Measurements from ENCODE around the gene RPP25. TPM values are rescaled to one million over a fixed set of nuclear protein-coding genes. Genes with fewer than 3 reads are reported as not detected.

The RPP25 gene
- total and polyA plus RNA-seq, 10 of the 15 experiments (the other 5 are each of a cell fraction or from before 2014, with no cell fraction given): 0.41 to 10.8 (median 4.7) TPM

- TF ChIP-seq ESRRA (IDR thresholded peaks at IDR 0.05; ENCODE audit: low read length) (no peak), FOXM1 (IDR thresholded peaks at IDR 0.05; ENCODE audit: low read depth, low read length) (no peak), HDGF (IDR thresholded peaks at IDR 0.05) (no peak), NR2F1 (conservative IDR thresholded peaks at IDR 0.05) (no peak), TCF7 (IDR thresholded peaks at IDR 0.05; ENCODE audit: borderline replicate concordance) (no peak), YBX1 (IDR thresholded peaks at IDR 0.05) (no peak), ZNF274 (IDR thresholded peaks at IDR 0.05; ENCODE audit: insufficient read depth, insufficient read length) (no peak)
- no TSS peak for BruUV-seq (replicated peaks)
- Histone ChIP-seq H3K9ac (ENCODE audit: control insufficient read depth, insufficient read depth, low read length) (no peak overlapping the region), H3K27ac (ENCODE audit: control insufficient read depth, insufficient read depth) (no peak overlapping the region), H2AFZ (ENCODE audit: control insufficient read depth, low read depth, low read length) (no peak overlapping the region), H3K27me3 (replicated peaks in 1 of 2; ENCODE audit: control insufficient read depth in 2 of 2, insufficient read depth in 2 of 2, low read length in 1 of 2) (peaks cover 8 to 15% of the 10 kb centered on the region in 2 experiments), H3K4me3 (no peak overlapping the region), H3K4me2 (ENCODE audit: control insufficient read depth, insufficient read depth) (no peak overlapping the region; the same call in 1 of the 2 replicates), H3K4me1 (ENCODE audit: control insufficient read depth, insufficient read depth, low read length) (peaks cover 25% of the 10 kb centered on the region), H3K36me3 (ENCODE audit: control insufficient read depth in 2 of 2, insufficient read depth in 2 of 2, low read length in 1 of 2) (no peaks in the 10 kb centered on the region), H3K9me3 (replicated peaks; ENCODE audit: control insufficient read depth, insufficient read depth, low read length) (no peaks in the 10 kb centered on the region), H4K20me1 (ENCODE audit: control insufficient read depth, insufficient read depth) (no peaks in the 10 kb centered on the region), H3K79me2 (ENCODE audit: control insufficient read depth, insufficient read depth, low read length) (no peaks in the 10 kb centered on the region; the same call in 1 of the 2 replicates)
- DNase-seq (ENCODE audit: low read depth, low spot score): no peak
- intact Hi-C loops (cut with micrococcal nuclease; ENCODE audit: unreplicated experiment) (no loop called here), in situ Hi-C loops (cut with MboI) (no loop called here)
- ChIA-PET POLR2A (no interaction called here), SMC1A (ENCODE audit: uncharacterized antibody, unreplicated experiment) (interaction anchor here (0.7 to 1.9 kb wide), 4 partner anchors 15 to 69 kb away, joined by 3 to 5 read pairs (median 4); partner anchors contain the start of gene PPCDC), RAD21 (ENCODE audit: unreplicated experiment) (interaction anchor here (0.9 to 1.2 kb wide), 2 partner anchors 183 to 265 kb away, joined by 3 read pairs; no protein-coding TSS in a partner anchor), CTCF (interaction anchor here (0.7 to 4.0 kb wide), 13 partner anchors 18 to 319 kb away, joined by 3 to 22 read pairs (median 3); partner anchors contain the start of gene FAM219B)
- no peak for FAIRE-seq
- no peak for ATAC-seq
Measured at GRCh38 chr15:74954515-74954914, 2.1 kb downstream of the RPP25 start.

GRCh38 chr15:74951006-74951405, 5.6 kb downstream of the RPP25 start:
- no peak overlapping the region for H3K9ac ChIP-seq (ENCODE audit: control insufficient read depth, insufficient read depth, low read length)
- DNase-seq (ENCODE audit: low read depth, low spot score): no peak
- H4K20me1 ChIP-seq (ENCODE audit: control insufficient read depth, insufficient read depth): no peaks in the 10 kb centered on the region
- H3K4me3 ChIP-seq: no peak overlapping the region
- no peaks in the 10 kb centered on the region; the same call in 1 of the 2 replicates for H3K79me2 ChIP-seq (ENCODE audit: control insufficient read depth, insufficient read depth, low read length)
- intact Hi-C loops (cut with micrococcal nuclease; ENCODE audit: unreplicated experiment) (loop anchor here (2.0 kb wide), 2 partner anchors 38 to 316 kb away; no protein-coding TSS in a partner anchor), in situ Hi-C loops (cut with MboI) (no loop called here)
- no peak overlapping the region for H2AFZ ChIP-seq (ENCODE audit: control insufficient read depth, low read depth, low read length)
- no TSS peak for BruUV-seq (replicated peaks)
- no peak overlapping the region for H3K4me2 ChIP-seq (ENCODE audit: control insufficient read depth, insufficient read depth)
- RAD21 ChIA-PET (ENCODE audit: unreplicated experiment): interaction anchor here (0.6 to 7.2 kb wide), 15 partner anchors 9 to 566 kb away, joined by 3 to 50 read pairs (median 3); partner anchors contain the start of genes FAM219B and ULK3
- FAIRE-seq: no peak
- no peak for ATAC-seq
- H3K9me3 ChIP-seq (replicated peaks; ENCODE audit: control insufficient read depth, insufficient read depth, low read length): no peaks in the 10 kb centered on the region
- TF ChIP-seq CHD4 (IDR thresholded peaks at IDR 0.05): no peak
- TF ChIP-seq TAF1 (IDR thresholded peaks at IDR 0.05; ENCODE audit: borderline replicate concordance, low read depth, low read length): no peak
- TF ChIP-seq E2F4 (IDR thresholded peaks at IDR 0.05; ENCODE audit: low read depth, low read length): no peak
- TF ChIP-seq HSF1 (IDR thresholded peaks at IDR 0.05; ENCODE audit: low read depth, low read length): no peak
- TF ChIP-seq PKNOX1 (IDR thresholded peaks at IDR 0.05): no peak
- no peak for TF ChIP-seq CBX5 (IDR thresholded peaks at IDR 0.05; ENCODE audit: low read depth)
- no peak for TF ChIP-seq MEF2A (IDR thresholded peaks at IDR 0.05; ENCODE audit: insufficient read depth, low read depth, low read length)
- no peak for TF ChIP-seq SRF (IDR thresholded peaks at IDR 0.05; ENCODE audit: low read depth in 2 of 2, low read length in 2 of 2)
- no peak overlapping the region for H3K27ac ChIP-seq (ENCODE audit: control insufficient read depth, insufficient read depth)
- no peaks in the 10 kb centered on the region for H3K27me3 ChIP-seq (replicated peaks in 1 of 2; ENCODE audit: control insufficient read depth in 2 of 2, insufficient read depth in 2 of 2, low read length in 1 of 2)
- CTCF ChIA-PET: interaction anchor here (0.6 to 6.4 kb wide), 35 partner anchors 9 to 501 kb away, joined by 3 to 117 read pairs (median 5); partner anchors contain the start of genes FAM219B, SCAMP5 and SIN3A
- SMC1A ChIA-PET (ENCODE audit: uncharacterized antibody, unreplicated experiment): interaction anchor here (0.6 to 8.1 kb wide), 16 partner anchors 9 to 317 kb away, joined by 3 to 82 read pairs (median 4); partner anchors contain the start of gene FAM219B
- peaks cover 6% of the 10 kb centered on the region for H3K4me1 ChIP-seq (ENCODE audit: control insufficient read depth, insufficient read depth, low read length)
- WGBS (ENCODE audit: insufficient coverage, insufficient replicate concordance, low lambda C conversion rate, missing lambda C conversion rate): 72% methylated on average over 2 of the region's 3 CpGs
- H3K36me3 ChIP-seq (ENCODE audit: control insufficient read depth in 2 of 2, insufficient read depth in 2 of 2, low read length in 1 of 2): no peaks in the 10 kb centered on the region
- POLR2A ChIA-PET: interaction anchor here (0.8 to 1.7 kb wide), 5 partner anchors 9 to 182 kb away, joined by 3 to 4 read pairs (median 4); no protein-coding TSS in a partner anchor

Measured in GM12878 (cell line).